Astrocyte of the hippocampus (primary cell): ENCODE data around the gene DLD.
"Not testable (repeated sequence)": the region's sequence is repeated elsewhere in the genome, so short reads cannot be mapped to it uniquely, and the experiment has no call there.

ENCODE experiments used
- DNase-seq: peaks from one replicate; pipeline ENCODE4 v3.0.0; 2011; ENCODE audit warnings: low read depth, low spot score

Gene DLD

DNA sequence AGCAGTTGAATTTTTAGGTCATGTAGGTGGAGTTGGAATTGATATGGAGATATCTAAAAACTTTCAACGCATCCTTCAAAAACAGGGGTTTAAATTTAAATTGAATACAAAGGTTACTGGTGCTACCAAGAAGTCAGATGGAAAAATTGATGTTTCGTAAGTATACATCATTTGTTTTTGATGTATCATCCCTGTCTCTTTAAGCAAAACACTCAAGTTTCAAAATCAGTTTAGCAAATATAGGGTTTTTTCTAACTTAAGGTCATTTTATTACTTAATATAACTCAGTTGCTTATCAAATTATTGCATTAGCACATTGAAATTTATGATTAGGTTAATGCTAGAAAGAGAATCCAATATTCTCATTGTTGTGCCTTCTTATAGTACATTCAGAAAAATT is 24.6 kb downstream of the DLD start:
- no peak for DNase-seq

DNA sequence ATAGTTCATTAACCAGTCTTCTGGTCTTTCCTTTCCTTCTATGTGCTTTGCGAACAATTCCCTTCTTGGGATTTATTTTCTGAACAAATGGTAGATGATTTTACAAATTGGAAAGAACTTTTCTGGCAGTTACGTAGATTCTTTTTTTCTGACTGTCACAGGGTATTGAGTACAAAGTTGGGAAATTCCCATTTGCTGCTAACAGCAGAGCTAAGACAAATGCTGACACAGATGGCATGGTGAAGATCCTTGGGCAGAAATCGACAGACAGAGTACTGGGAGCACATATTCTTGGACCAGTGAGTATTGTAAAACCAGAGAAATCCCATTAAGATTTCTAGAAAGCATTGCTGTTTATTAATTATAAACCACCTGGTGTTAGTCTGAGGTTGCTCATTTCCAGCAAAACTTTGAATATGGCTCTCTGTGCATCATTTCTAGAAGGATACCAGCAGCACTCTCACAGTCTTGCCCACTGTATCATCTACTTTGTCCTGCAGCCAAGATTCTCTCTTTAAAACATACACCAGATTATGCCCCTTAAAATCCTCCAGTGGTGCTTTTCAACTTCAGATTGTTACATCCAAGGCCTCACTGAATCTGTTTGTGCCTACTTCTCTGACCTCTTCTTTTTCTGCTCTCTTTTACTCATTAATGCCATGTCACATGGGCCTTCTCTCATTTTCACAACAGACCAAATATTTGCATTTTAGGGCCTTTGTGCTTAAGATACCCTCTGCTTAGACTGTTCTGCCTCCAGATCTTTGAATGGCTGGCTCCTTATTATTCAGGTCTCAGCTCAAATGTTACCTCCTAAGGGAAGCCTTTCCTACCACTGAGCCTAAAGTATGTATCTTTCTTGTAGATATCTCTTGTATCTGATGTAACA is 27.0 kb downstream of the DLD start:
- no peak for DNase-seq

DNA sequence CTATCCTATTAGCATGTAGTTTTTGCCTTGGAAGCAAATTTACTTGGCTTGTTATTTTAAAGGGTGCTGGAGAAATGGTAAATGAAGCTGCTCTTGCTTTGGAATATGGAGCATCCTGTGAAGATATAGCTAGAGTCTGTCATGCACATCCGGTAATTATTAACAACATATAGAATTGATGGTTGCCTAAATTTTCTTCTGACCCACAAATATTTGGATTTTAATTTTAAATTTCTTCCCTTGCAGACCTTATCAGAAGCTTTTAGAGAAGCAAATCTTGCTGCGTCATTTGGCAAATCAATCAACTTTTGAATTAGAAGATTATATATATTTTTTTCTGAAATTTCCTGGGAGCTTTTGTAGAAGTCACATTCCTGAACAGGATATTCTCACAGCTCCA is 28.0 kb downstream of the DLD start:
- no peak for DNase-seq

GRCh38 chr7:107920048-107920772 is 29.2 kb downstream of the DLD start:
- DNase-seq: peak; percentile 43

DNA sequence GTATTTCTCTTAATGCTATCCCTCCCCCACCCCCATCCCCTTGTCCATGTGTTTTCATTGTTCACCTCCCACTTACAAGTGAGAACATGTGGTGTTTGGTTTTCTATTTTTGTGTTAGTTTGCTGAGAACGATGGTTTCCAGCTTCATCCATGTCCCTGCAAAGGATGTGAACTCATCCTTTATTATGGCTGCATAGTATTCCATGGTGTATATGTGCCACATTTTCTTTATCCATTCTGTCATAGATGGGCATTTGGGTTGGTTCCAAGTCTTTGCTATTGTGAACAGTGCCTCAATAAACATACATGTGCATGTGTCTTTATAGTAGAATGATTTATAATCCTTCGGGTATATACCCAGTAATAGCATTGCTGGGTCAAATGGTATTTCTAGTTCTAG is 30.8 kb downstream of the DLD start:
- not testable (repeated sequence) for DNase-seq

DNA sequence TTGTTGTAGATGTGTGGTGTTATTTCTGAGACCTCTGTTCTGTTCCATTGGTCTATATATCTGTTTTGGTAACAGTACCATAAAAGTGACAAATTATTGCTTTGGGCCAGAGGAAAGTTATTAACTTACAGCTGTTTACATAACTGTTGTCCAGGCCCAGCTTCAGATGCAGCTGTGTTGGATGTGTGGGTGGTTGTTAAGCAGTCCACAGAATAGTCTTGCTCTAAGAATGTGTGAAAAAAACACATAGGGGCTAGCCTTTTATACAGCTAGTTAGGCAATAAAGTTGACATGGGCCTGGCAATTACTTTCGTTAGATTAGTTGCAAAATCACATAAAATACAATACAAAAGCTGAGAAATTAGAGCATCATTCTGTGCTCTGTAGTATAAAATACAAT is 31.9 kb downstream of the DLD start:
- no peak for DNase-seq

GRCh38 chr7:107924841-107925504 is 34.0 kb downstream of the DLD start:
- no peak for DNase-seq

- DNase-seq: no peak
These were observed 35.5 kb downstream of the DLD start for GRCh38 chr7:107926481-107926880.

- no peak for DNase-seq
These were observed 40.9 kb downstream of the DLD start for GRCh38 chr7:107931740-107932515.

DNA sequence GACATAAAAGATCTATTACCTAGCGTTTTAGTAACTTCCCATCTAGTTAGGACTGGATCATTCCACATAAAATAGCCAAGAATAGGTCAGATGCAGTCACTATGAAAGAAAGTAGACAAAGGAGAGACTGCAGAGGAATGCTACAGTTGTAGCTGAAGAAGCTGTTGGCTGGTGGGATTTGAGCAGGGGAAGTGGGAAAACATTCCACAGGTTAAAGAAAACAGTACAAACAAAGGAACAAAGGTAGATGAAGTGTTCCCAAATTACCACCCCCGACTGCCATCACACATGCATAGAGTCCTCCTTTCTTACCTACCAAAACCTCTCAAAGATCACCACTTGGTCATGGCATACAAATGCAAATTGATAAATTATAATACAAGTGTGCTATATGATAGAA is 41.8 kb downstream of the DLD start:
- peak; percentile 60 for DNase-seq

- DNase-seq: no peak
These were observed 42.5 kb downstream of the DLD start for GRCh38 chr7:107933386-107934013.

GRCh38 chr7:107934991-107935770 is 44.2 kb downstream of the DLD start:
- peak; percentile 73 for DNase-seq

- DNase-seq: no peak
These were observed 45.3 kb downstream of the DLD start for GRCh38 chr7:107936312-107936711.

DNA sequence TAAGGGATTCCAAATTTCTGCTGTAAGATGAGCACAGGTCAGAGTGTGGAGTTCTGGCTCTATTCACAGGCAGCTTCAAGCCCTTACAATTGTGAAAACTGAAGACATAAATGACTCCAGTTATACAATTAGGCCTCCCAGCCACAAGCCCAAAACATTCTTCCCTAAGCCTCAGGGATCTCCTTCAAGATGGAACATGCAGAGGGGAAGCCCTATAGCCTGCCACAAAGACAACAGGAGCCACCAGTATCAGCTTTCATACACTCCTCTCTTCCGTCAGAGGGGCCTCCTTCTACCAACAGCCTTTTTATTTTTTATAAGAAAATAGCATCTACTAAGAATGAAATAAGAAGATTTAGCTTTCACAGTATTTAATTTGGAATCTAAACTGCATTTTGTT is 46.5 kb downstream of the DLD start:
- no peak for DNase-seq

DNA sequence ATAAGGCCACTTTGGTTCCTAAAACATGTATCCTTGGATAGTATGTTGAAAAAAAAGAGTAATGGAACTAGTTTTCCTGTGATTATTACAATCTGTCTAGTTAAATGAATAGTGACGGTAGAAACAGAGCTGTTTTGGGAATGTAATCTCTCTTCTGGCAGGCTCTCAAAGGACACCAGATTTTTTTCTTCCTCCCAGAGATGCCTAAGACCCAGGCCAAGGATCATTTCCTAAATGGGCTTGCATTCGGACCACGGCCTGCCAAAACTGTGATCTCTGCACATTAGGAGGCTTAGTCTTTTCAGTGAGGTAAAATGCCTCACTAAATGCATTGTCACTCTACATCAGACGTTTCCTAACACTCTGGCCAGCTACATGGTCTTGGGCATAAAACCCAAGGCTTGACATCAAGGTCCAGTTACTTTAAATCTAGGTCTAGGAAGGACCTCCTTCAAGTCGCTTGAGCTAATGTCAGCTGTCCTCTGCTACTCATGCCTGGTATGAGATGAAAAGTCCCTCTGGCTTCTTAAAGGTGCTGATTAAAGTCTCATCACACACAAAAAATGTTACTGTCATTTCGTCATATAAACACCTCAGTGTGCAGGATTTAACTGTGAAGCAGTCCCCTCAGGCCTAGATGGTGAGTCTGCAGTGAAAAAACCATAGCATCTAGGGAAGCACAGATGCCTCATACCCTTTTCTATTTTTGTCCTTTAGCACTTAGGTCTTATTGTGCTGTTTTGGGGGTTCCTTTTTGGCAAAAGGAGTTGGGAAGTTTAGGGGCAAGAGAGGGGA is 47.7 kb downstream of the DLD start:
- peak; percentile 45 for DNase-seq

- peak; percentile 92 for DNase-seq
These were observed 48.8 kb downstream of the DLD start for GRCh38 chr7:107939573-107940489.

DNA sequence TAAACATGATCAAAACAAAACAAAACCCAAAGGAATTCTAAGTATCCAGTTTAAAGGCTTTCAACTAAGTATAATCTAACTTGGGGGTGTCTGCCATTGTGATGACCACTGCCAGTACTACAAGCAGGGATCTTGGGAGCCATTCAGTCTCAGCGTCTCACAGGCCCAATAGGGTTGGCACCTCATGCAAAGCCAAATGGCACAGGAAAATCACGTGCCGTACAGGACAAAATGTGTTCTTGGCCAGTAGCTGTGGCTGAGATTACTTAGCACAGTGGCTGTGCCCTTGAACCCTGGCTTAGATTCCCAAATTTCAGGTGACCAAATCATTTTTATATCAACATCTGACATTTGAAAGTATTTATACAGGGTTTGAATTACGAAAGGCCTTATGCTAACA is 50.0 kb downstream of the DLD start:
- no peak for DNase-seq

- DNase-seq: no peak
These were observed 52.0 kb downstream of the DLD start for GRCh38 chr7:107943018-107943417.
